ENCODE data around the gene DSC1. TPM values are rescaled to one million over a fixed set of nuclear protein-coding genes. Genes with fewer than 3 reads are reported as not detected.

Gene DSC1
- total RNA-seq, 2 experiments from 2014 or later = 1.6 to 1.7 TPM

DNA sequence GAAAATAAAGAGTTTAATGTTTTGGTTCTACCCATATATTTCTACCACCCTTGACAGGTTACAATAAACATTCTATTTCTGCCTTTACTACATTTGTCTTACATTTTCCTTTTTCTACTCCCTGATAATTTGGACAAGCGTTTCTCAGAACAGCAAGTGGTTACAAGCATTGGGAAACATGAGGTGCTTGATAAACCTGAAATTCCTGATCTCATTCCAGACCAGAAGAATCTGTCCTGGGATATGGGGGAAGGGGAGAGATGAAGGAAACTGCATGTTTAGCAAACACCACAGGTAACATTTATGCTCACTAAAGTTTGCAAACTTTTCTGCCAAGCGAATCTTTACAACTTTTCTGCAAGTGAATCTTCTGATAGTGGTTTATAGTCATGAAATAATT lies 28.3 kb upstream of the DSC1 start:
- H3K9me3 Mint-ChIP-seq = peaks cover 9% of the 10 kb centered on the region
- H3K4me3 Mint-ChIP-seq = no peak overlapping the region
- no peak overlapping the region for H3K27ac Mint-ChIP-seq
- DNase-seq = no peak
- intact Hi-C loops (cut with DNase I, micrococcal nuclease) = no loop called here
- no peaks in the 10 kb centered on the region for H3K36me3 Mint-ChIP-seq (ENCODE audit: low read depth)
- ChIA-PET POLR2A (no interaction called here), CTCF (no interaction called here)
- H3K27me3 ChIP-seq (ENCODE audit: control insufficient read depth in 1 of 2, insufficient read depth in 2 of 2, low read length in 2 of 2) = no peaks in the 10 kb centered on the region
- peaks cover 4% of the 10 kb centered on the region for H3K4me1 Mint-ChIP-seq (ENCODE audit: low read depth)
- no peak for ATAC-seq (ENCODE audit: poor library complexity)
- peaks cover 0 to under 1% of the 10 kb centered on the region in 2 experiments for H3K9me3 ChIP-seq (ENCODE audit: control insufficient read depth in 1 of 2, insufficient read depth in 1 of 2, low read length in 2 of 2)
- H3K36me3 ChIP-seq (ENCODE audit: insufficient read depth, low read length) = no peaks in the 10 kb centered on the region
- H3K27ac ChIP-seq (ENCODE audit: low read depth in 1 of 2, low read length in 2 of 2) = no peak overlapping the region
- TF ChIP-seq, protein P1, sequence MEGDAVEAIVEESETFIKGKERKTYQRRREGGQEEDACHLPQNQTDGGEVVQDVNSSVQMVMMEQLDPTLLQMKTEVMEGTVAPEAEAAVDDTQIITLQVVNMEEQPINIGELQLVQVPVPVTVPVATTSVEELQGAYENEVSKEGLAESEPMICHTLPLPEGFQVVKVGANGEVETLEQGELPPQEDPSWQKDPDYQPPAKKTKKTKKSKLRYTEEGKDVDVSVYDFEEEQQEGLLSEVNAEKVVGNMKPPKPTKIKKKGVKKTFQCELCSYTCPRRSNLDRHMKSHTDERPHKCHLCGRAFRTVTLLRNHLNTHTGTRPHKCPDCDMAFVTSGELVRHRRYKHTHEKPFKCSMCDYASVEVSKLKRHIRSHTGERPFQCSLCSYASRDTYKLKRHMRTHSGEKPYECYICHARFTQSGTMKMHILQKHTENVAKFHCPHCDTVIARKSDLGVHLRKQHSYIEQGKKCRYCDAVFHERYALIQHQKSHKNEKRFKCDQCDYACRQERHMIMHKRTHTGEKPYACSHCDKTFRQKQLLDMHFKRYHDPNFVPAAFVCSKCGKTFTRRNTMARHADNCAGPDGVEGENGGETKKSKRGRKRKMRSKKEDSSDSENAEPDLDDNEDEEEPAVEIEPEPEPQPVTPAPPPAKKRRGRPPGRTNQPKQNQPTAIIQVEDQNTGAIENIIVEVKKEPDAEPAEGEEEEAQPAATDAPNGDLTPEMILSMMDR (IDR thresholded peaks at IDR 0.05) = no peak
- H3K4me1 ChIP-seq (ENCODE audit: insufficient read depth, low read length) = no peaks in the 10 kb centered on the region
- H3K4me3 ChIP-seq (ENCODE audit: low read length) = no peak overlapping the region
- no peaks in the 10 kb centered on the region for H3K27me3 Mint-ChIP-seq

DNA sequence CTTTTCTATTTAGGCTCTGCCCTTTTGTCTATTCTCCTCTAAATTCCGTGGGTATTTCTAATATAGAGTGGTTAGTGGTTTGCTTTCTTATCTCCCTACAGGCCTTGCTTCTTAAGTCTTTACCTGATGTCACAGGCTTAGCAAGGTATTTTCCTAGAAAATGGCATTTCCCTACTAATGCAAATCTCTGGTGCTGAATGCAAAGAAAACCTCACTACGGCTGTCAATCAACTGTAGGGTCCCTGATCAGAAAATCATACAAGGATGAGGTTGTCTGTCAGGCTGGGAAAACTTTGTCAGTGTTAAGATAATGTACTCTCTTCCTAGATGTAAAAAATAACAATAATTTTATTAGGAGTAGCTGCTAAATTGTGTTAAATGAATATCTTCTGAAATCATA lies 27.1 kb upstream of the DSC1 start:
- ATAC-seq (ENCODE audit: poor library complexity) (no peak), DNase-seq (no peak)
- intact Hi-C loops (cut with DNase I, micrococcal nuclease) = no loop called here
- no peaks in the 10 kb centered on the region for H3K4me1 ChIP-seq (ENCODE audit: insufficient read depth, low read length)
- Mint-ChIP-seq H3K27ac (no peak overlapping the region), H3K9me3 (peaks cover 6% of the 10 kb centered on the region), H3K4me1 (ENCODE audit: low read depth) (peaks cover 4% of the 10 kb centered on the region), H3K4me3 (no peak overlapping the region), H3K27me3 (no peaks in the 10 kb centered on the region), H3K36me3 (ENCODE audit: low read depth) (no peaks in the 10 kb centered on the region)
- CTCF ChIA-PET = no interaction called here
- H3K9me3 ChIP-seq (ENCODE audit: control insufficient read depth in 1 of 2, insufficient read depth in 1 of 2, low read length in 2 of 2) = no peaks in the 10 kb centered on the region
- H3K27me3 ChIP-seq (ENCODE audit: control insufficient read depth in 1 of 2, insufficient read depth in 2 of 2, low read length in 2 of 2) = no peaks in the 10 kb centered on the region
- H3K4me3 ChIP-seq (ENCODE audit: low read length) = no peak overlapping the region
- TF ChIP-seq, protein P1 (IDR thresholded peaks at IDR 0.05) = no peak
- H3K27ac ChIP-seq (ENCODE audit: low read depth in 1 of 2, low read length in 2 of 2) = no peak overlapping the region
- no peaks in the 10 kb centered on the region for H3K36me3 ChIP-seq (ENCODE audit: insufficient read depth, low read length)
- POLR2A ChIA-PET = no interaction called here

DNA sequence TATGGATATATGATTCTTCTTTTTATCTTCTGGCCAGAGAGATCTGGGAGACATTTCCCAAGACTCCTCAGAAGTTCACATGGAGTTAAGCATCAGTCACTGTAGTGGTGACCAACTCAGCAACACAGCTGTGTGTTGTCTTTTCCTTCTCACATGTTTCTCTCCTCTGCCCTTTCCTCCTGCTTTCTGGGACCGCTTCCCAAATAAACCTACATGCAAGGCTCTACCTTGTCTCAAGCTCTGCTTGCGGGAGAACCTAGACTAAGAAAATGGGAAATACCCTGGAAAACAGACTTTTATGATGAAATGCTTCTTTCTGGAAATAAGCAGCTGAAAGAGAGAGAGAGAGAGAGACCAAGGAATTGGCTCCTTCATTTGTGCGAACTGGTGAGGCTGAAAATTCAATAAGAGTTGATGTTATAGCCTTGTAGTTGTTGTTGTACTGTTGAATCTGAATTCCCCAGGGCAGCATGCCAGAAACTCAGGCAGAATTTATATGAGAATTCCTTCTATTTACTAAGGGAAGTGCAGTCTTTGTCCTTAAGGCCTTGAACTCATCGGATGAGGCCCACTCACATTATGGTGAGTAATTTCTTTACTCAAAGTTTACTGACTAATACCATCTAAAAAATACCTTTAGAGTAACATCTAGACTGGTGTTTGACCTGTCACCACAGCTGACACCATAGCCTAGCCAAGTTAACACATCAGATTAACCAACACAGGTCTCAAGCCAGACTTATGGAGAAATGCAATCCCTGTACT lies 22.7 kb upstream of the DSC1 start:
- Histone ChIP-seq H3K4me3 (ENCODE audit: low read length) (no peak overlapping the region), H3K36me3 (ENCODE audit: insufficient read depth, low read length) (no peaks in the 10 kb centered on the region), H3K27me3 (ENCODE audit: control insufficient read depth in 1 of 2, insufficient read depth in 2 of 2, low read length in 2 of 2) (no peaks in the 10 kb centered on the region), H3K27ac (ENCODE audit: low read depth in 1 of 2, low read length in 2 of 2) (no peak overlapping the region), H3K9me3 (ENCODE audit: control insufficient read depth in 1 of 2, insufficient read depth in 1 of 2, low read length in 2 of 2) (no peaks in the 10 kb centered on the region), H3K4me1 (ENCODE audit: insufficient read depth, low read length) (no peaks in the 10 kb centered on the region)
- H3K4me3 Mint-ChIP-seq = no peak overlapping the region
- TF ChIP-seq, protein P1 (IDR thresholded peaks at IDR 0.05) = no peak
- H3K27me3 Mint-ChIP-seq = no peaks in the 10 kb centered on the region
- ATAC-seq (ENCODE audit: poor library complexity) = no peak
- CTCF ChIA-PET = no interaction called here
- H3K9me3 Mint-ChIP-seq = peaks cover 8% of the 10 kb centered on the region
- H3K4me1 Mint-ChIP-seq (ENCODE audit: low read depth) = no peaks in the 10 kb centered on the region
- POLR2A ChIA-PET = no interaction called here
- intact Hi-C loops (cut with DNase I, micrococcal nuclease) = no loop called here
- DNase-seq = no peak
- H3K36me3 Mint-ChIP-seq (ENCODE audit: low read depth) = no peaks in the 10 kb centered on the region
- H3K27ac Mint-ChIP-seq = no peak overlapping the region

All from CD4-positive, alpha-beta T cell (primary cell).